Stimulated activated CD4-positive, alpha-beta T cell treated with anti-CD3 and anti-CD28 coated beads, Interleukin-4, amount 100 ng/mL, for 48 hours (primary cell): ENCODE data around the gene COX6B1.
A peak's percentile ranks its signal among the peaks of the same experiment; 100 is the strongest.
"Not testable (repeated sequence)": the region's sequence is repeated elsewhere in the genome, so short reads cannot be mapped to it uniquely, and the experiment has no call there.

Experiments
- DNase-seq, 2 donors: peaks; one replicate each; pipeline ENCODE4 v3.0.0-alpha.2; 2020; ENCODE audit warnings: low read depth in 2 of 2

Gene COX6B1

DNA sequence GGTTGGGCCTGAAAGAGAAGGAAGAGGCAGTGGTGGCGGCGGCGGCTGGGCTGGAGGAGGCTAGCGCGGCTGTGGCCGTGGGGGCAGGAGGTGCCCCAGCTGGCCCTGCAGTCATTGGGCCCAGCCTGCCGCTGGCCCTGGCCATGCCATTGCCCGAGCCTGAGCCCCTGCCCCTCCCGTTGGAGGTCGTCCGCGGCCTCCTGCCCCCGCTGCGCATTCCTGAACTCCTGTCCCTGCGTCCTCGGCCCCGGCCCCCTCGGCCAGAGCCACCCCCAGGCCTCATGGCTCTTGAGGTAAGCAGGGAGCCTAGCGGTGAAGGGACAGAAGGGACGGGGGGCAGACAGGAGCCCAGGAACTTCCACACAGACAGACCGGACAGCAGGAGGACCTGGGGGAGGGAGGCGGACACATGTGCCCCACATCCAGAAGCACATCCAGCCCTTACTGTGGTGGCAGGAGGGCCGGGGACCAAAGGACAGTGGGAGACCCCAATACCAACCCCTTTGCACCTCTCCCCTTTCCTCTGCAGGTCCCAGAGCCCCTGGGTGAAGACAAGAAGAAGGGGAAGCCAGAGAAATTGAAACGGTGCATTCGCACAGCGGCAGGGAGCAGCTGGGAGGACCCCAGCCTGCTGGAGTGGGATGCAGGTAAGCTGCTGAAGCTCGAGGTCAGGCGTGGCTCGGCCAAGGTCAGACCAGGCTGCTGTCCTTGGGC is 14.2 kb upstream of the COX6B1 start:
- no peak for DNase-seq

DNA sequence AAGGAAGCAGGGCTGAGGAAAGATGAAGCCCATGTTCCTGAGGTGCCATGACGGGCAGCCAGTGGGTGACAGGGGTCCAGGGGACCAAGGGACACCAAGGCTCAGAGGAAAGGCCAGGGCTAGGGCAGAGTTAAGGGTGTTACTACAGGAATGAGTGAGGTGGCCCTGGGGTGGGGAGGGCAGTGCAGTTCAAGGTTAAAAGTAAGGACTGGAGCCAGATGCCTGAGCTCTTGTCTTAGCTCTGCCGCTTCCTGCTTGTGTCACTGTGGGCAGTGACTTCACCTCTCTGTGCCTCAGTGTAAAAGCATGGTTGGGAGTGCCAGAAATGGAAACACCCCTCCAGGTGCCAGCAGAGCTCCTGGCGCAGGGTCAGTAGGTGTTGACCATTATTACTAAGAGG is 11.5 kb upstream of the COX6B1 start:
- DNase-seq = no peak

DNA sequence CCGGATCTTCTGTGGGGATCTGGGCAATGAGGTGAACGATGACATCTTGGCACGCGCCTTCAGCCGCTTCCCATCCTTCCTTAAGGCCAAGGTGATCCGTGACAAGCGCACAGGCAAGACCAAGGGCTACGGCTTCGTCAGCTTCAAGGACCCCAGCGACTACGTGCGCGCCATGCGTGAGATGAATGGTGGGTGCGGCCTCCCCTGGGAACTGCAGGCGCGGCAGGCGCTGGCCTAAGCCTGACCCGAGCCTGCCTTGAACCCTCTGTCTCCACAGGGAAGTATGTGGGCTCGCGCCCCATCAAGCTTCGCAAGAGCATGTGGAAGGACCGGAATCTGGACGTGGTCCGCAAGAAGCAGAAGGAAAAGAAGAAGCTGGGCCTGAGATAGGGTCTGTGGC is 11.0 kb upstream of the COX6B1 start:
- DNase-seq = no peak

DNA sequence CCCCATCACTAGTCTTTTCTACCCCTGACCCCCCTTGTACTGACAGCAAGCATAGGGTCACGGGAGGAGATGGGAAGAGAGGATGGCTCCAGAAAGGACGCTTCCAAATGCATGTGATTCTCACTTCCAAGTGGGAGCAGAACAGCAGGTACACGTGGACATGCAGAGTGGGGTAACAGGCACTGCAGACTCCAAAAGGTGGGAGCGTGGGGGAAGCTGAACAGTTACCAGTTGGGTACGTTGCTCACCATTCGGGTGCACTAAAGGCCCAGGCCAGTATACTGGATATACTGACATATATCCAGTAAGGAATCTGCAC is 8.8 kb upstream of the COX6B1 start:
- no peak for DNase-seq

DNA sequence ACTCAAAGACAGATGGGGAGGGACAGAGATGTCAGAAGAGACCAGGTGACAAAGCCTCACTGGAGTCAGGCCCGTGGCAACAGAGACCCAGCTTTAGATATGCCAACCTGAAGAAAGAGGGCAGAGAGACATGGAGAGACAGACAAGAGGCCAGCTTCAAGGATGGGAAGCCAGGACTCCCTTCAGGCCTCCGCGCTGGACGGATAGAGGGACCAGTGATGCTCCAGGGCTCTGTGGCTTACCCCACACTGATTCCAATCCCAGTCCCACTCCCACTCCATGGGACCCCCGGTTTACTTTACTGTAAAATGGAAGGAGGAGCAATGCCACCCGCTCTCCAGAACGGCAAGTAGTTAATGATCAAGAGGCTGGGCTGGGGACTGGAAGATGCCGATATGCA is 8.3 kb upstream of the COX6B1 start:
- no peak for DNase-seq

DNA sequence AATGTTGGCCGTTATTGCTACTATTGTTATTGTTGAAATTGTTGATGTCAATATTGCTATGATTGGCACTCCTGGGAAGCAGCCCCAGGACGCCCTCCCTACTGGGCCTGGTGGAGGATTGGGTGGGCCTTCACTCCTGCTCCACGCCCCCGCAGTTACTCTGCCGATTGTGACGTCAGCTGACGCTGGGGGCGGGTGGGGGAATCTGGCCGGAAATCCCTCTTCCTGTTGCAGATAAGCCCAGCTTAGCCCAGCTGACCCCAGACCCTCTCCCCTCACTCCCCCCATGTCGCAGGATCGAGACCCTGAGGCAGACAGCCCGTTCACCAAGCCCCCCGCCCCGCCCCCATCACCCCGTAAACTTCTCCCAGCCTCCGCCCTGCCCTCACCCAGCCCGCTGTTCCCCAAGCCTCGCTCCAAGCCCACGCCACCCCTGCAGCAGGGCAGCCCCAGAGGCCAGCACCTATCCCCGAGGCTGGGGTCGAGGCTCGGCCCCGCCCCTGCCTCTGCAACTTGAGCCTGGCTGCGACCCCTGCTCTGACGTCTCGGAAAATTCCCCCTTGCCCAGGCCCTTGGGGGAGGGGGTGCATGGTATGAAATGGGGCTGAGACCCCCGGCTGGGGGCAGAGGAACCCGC is 6.5 kb upstream of the COX6B1 start, which contains the start of gene ETV2:
Gene ETV2 (plus strand): TSS at position 231 of the 637 bp plus-strand sequence. CDS start 716 bp downstream, outside the sequence.
- peak in 1 of 2 donors; percentile 23 for DNase-seq

DNA sequence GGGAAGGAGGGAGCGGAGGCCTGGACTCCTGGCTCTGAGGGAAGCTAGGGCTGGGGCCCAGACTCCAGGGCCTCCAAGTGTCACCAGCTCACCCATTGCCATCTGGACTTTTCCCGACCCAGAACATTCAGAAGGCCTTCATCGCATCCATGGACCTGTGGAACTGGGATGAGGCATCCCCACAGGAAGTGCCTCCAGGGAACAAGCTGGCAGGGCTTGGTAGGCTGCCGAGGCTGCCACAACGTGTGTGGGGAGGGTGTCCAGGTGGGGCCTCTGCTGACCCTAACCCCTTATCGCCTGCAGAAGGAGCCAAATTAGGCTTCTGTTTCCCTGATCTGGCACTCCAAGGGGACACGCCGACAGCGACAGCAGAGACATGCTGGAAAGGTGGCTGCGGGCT is 5.8 kb upstream of the COX6B1 start:
- DNase-seq = no peak

DNA sequence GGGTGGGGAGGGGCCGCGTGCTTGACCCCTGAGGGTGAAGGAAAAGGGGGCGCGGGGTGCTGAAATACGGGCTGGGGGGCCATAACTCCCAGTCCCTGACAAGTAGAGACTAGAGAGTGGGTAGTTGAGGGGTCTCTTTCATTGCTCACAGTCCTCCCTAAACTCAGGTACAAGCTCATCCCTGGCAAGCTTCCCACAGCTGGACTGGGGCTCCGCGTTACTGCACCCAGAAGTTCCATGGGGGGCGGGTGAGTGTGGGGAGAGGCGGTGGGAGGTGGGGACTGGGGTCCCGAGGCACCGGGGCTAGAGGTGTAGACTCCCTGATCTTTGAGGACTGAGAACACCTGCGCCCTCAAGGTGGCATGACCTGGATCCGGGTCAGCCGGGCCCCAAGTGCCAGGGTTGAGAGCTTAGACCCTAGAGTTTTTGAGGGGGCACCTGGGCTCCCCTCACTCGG is 5.3 kb upstream of the COX6B1 start:
- no peak for DNase-seq

DNA sequence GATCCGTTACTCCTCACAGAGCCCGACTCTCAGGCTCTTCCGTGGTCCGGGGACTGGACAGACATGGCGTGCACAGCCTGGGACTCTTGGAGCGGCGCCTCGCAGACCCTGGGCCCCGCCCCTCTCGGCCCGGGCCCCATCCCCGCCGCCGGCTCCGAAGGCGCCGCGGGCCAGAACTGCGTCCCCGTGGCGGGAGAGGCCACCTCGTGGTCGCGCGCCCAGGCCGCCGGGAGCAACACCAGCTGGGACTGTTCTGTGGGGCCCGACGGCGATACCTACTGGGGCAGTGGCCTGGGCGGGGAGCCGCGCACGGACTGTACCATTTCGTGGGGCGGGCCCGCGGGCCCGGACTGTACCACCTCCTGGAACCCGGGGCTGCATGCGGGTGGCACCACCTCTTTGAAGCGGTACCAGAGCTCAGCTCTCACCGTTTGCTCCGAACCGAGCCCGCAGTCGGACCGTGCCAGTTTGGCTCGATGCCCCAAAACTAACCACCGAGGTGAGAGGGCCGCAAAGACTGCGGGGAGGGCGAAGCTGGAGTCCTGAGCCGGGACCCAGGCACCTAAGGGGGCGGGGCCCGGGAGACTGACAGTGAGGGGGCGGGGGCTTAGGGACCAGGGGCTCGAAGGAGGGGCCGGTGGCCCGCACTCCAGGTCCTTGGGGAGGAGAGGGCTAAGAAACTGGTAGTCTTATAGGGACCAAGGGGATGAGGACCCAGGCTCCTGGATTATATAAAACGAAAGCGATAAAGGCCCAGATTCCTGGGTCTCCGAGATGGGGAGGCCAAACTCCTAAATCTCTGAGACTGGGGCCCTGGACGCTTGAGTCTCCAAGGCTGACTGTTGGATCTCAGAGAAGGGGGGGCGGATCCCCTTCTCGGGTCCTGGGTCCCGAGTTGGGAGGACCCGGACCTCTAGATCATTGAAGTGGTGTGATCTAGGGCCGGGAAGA is 4.6 kb upstream of the COX6B1 start:
- DNase-seq = peak; percentile 74 to 76

DNA sequence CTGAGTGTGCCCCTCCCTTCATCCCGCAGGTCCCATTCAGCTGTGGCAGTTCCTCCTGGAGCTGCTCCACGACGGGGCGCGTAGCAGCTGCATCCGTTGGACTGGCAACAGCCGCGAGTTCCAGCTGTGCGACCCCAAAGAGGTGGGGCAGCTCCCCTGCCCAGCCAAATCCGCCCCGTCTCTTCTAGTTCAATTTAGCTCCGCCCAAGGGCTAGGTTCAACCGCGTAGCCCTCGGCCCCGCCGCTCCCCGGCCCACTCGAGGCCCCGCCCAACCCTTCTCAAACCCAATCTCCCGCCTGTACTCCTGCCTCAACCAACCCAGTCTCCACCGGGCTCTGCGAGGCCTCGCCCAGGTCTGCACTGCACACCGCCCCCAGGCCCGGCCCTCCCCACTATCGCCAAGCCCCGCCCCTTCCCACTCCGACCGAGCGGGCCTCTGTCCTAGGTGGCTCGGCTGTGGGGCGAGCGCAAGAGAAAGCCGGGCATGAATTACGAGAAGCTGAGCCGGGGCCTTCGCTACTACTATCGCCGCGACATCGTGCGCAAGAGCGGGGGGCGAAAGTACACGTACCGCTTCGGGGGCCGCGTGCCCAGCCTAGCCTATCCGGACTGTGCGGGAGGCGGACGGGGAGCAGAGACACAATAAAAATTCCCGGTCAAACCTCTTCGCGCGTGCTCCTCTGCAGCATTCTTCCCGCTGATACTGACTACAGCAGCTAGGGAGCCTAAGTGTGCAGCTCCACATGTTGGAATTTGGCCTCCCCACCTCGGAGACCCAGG is 3.7 kb upstream of the COX6B1 start:
- peak; percentile 96 to 98 for DNase-seq

DNA sequence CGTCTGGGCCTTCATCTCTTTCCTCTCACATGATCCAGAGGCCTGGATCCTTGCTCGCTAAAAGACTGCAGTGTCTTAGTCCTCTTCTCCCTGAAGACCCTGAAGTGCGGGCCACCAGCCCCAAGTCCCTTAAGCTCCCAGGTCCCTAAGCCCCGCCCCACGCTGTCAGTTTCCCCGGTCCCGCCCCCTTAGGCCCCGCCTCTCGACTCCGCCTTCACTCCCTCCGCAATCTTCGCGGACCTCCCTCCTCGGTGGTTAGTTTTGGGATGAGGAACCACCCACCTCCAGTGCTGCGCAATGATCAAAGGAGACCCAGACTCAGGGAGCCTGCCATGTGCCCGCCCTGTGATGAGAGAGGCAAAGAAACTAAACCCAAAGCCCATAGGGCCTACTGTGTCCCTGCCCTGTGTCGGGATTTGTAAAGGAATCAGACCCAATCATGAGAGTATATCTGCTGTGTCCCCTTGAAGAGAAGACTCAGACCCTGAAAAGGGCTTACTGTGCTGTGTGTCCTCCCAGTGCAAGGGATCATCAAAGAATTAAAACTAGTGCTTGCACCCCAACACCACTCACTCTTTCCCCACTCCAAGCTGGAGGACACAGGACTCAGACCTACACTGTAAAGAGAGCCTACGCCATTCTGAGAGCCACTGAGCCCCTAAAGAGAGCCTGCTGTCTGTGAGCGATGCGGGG is 3.0 kb upstream of the COX6B1 start:
- DNase-seq = peak; percentile 83 to 87

DNA sequence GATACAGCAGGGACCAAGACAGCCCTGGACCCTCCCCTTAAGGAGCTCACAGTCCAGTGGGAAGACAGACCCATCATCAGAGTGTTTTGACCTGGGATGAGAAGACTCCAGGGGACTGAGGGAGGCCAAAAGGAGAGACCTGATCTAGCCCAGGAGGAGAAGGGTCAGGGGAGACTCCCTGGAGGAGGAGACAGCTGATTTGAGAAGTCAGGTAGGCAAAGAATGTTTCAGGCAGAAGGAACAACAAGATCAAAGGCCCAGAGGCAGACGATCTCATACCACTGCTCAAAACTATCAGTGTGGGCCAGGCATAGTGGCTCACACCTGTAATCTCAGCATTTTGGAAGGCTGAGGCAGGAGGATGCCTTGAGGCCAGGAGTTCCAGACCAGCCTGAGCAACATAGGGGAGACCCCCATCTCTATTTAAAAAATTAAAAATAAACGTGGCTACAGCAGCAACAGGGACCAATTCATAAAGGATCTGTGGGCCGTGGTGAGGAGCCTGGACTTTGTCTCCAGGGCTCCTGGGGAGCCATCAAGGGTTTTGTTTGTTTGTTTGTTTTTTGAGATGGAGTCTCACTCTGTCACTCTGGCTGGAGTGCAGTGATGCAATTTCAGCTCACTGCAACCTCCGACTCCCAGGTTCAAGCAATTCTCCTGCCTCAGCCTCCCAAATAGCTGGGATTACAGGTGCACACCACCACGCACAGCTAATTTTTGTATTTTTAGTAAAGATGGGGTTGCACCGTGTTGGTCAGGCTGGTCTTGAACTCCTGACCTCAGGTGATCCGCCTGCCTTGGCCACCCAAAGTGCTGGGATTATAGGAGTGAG is 2.2 kb upstream of the COX6B1 start:
- no peak for DNase-seq

DNA sequence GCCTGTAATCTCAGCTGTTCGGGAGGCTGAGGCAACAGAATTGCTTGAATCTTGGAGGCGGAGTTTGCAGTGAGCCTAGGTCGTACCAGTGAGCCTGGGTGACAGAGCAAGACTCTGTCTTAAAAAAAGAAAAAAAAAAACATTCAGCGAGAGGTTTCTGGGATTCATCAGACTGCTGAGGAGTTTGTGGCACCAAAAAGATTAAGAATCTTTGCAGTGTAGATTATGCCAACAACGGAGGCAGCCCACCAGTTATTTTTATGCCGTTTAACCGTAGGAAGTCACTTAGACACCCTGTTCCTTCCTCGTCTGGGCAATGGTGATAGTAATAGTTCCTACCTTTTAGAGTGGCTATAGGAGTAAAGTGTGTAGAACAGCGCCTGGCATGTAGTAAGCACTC is 2.5 kb downstream of the COX6B1 start:
- no peak for DNase-seq

DNA sequence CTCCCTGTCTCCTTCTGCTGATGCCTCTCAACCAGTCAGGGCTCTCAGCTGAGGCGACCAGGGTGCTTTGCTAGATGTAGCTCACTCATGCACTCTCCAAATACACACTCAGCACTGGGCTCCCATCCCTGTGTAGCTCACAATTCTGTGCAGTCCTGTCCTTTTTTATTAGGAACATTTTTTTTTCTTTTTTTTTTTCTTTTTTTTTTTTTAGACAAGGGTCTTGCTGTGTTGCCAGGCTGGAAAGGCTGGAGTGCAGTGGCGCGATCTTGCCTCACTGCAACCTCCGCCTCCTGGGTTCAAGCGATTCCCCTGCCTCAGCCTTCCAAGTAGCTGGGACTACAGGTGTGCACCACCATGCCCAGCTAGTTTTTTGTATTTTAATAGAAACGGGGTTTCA is 6.7 kb downstream of the COX6B1 start:
- DNase-seq = not testable (repeated sequence)

DNA sequence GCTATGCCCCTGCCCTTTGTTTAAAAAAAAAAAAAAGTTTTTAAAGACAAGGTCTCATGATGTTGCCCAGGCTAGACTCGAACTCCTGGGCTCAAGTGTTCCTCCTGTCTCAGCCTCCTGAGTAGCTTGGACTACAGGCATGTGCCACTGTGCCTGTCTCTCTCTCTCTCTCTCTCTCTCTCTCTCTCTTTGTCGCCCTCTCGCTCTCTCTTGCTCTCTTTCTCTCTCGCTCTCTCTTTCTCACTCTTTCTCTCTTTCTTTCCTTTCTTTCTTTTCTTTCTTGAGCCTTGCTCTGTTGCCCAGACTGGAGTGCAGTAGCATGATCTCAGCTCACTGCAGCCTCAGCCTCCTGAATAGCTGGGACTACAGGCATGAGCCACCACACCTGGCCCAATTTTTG is 7.5 kb downstream of the COX6B1 start:
- DNase-seq = no peak

DNA sequence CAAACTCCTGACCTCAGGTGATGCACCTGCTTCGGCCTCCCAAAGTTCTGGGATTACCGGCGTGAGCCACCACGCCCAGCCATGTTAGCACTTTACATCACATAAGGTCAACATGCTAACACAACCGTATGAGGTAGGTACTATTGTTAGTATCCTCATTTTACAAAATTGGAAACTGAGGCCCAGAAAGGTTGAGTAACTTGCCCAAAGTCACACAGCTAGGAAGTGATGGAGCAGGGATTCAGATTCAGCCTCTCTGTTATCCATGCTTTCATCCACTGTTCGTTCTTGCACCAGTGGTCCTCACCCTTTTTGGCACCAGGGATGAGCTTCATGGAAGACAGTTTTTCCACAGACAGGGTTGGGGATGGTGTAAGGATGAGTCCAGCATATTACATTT is 8.6 kb downstream of the COX6B1 start:
- no peak for DNase-seq

DNA sequence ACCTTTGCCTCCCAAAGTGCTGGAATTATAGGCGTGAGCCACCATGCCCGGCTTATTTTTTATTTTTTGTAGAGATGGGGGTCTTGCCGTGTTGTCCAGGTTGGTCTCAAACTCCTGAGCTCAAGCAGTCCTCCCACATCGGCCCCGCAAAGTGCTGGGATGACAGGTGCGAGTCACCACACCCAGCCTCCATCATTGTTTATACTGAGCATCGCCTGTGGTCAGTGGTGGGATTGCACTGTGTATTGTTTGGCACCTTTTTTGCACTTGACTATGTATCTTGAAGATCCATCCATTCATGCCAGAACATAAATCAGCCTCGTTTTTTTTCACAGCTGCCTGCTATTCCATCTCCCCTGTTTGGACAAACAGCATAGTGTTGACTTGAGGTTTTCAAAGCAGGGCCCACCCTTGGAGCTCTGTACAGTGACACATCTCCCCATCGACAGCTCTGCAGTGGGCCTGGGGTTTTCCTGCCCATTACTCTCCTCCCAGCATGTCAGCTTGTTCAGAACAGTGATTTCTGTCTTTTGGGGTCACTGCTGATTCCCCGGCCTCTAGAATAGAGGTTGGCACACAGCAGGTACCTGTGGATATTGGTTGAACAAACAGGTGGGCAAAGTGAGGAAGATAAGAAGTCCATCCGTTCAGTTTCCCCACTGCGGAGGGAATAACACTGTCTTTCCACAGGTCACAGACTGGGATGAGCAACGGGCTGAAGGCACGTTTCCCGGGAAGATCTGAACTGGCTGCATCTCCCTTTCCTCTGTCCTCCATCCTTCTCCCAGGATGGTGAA is 10.0 kb downstream of the COX6B1 start:
- DNase-seq = no peak

DNA sequence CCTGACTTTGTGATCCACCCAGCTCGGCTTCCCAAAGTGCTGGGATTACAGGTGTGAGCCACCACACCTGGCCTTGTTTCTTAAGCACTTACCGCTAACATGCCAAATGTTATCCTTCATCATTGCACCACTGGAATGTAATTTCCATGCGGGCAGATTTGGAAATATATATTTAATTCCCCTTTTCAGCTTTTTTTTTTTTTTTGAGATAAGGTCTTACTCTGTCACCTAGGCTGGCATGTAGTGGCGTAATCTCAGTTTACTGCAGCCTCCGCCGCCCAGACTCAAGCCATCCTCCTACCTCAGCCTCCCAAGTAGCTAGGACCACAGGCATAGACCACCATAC is 13.8 kb downstream of the COX6B1 start:
- DNase-seq = no peak

DNA sequence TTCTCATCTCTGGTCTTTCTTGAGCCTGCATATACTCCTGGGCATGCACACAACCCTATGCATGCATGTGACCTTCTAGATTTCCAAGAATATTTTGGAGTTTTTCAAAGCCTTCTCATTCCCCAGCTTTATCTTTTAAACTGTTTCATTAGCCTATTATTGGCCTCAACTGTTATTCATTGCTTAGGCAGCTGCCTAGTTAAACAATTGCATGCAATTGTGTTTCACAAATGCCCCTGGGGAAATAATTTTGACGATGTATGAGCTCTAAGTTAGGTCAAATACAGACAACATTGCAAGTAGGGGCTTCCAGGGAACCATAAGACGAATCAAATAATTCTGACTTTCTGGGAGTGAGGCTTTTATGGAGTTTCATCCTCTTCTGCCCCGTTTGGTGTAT is 15.9 kb downstream of the COX6B1 start:
- DNase-seq = no peak

DNA sequence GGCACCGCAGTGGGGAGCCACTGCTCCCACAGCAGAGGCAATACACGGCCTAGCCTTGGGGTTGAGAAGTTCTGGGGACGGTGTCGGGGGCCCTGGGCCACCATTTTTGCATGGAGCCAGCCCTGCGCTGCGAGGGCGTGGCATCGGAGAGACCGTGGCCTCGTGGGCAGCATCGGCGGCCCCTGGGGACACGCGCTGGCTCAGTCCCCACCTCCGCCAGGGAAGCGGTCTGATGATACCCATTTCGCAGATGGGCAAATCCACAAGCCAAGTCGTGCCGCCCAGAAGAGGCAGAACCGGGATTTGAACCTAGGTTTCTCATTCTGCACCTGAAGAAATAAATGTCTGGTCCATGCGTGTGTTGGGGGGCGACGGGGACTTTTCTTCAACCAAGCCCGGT is 17.0 kb downstream of the COX6B1 start:
- no peak for DNase-seq
